Measurements from ENCODE around the gene UGDH. TPM values are rescaled to one million over a fixed set of nuclear protein-coding genes. Genes with fewer than 3 reads are reported as not detected.

UGDH gene
- total and polyA plus RNA-seq, 9 of the 15 experiments (the other 6 are each of a cell fraction or from before 2014, with no cell fraction given) = 5.5 to 21.7 (median 16.2) TPM

DNA sequence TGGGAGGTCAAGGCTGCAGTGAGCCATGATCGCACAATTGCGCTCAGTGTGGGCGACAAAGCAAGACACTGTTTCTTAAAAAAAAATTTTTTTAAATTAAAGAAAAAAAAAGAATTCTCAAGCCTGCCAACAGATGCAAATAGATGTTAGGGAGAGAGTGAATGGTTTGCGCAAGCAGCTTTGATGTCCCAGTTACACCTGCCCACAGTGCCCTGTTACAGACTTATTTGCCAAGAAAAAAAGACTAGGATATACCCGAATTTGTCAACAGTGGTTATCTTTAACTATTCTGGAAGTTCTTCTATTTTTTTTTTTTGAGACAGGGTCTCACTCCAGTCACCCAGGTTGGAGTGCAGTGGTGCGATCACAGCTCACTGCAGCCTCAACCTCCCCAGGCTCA lies 44.3 kb upstream of the UGDH start:
- H2AFZ ChIP-seq (ENCODE audit: low read depth, low read length) = no peak overlapping the region
- BruUV-seq (replicated peaks) = no TSS peak
- no peaks in the 10 kb centered on the region for H4K20me1 ChIP-seq (replicated peaks; ENCODE audit: control insufficient read depth, insufficient read depth, low read length)
- intact Hi-C loops (cut with micrococcal nuclease) (no loop called here), in situ Hi-C loops (cut with MboI) (no loop called here)
- no peak for FAIRE-seq
- no peak for DNase-seq (ENCODE audit: extremely low read depth in 1 of 4, low spot score in 3 of 4)
- TF ChIP-seq KDM5B (IDR thresholded peaks at IDR 0.05; ENCODE audit: insufficient replicate concordance, low read depth, low read length) (no peak), MBD2 (IDR thresholded peaks at IDR 0.05; ENCODE audit: borderline replicate concordance, low read depth) (no peak), EHMT2 (IDR thresholded peaks at IDR 0.05) (no peak), HMG20B (CRISPR knock-in tag; IDR thresholded peaks at IDR 0.05) (no peak), CHD2 (IDR thresholded peaks at IDR 0.05; ENCODE audit: low read depth, low read length) (no peak), JUNB (CRISPR knock-in tag; conservative IDR thresholded peaks at IDR 0.05) (no peak), MTF1 (CRISPR knock-in tag; IDR thresholded peaks at IDR 0.05; ENCODE audit: borderline replicate concordance) (no peak), LEF1 (IDR thresholded peaks at IDR 0.05) (no peak), MCM7 (IDR thresholded peaks at IDR 0.05) (no peak)
- TF ChIP-seq, protein P1, sequence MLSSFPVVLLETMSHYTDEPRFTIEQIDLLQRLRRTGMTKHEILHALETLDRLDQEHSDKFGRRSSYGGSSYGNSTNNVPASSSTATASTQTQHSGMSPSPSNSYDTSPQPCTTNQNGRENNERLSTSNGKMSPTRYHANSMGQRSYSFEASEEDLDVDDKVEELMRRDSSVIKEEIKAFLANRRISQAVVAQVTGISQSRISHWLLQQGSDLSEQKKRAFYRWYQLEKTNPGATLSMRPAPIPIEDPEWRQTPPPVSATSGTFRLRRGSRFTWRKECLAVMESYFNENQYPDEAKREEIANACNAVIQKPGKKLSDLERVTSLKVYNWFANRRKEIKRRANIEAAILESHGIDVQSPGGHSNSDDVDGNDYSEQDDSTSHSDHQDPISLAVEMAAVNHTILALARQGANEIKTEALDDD (IDR thresholded peaks at IDR 0.05) = no peak
- ChIA-PET POLR2A (interaction anchor here (1.0 to 1.1 kb wide), 2 partner anchors 10 to 13 kb away, joined by 3 to 4 read pairs; no protein-coding TSS in a partner anchor), CTCF (ENCODE audit: low intra/inter-chr PET ratio) (no interaction called here)
- no peaks in the 10 kb centered on the region for H3K9me3 ChIP-seq (replicated peaks; ENCODE audit: control insufficient read depth, insufficient read depth, low read depth, low read length)
- WGBS (ENCODE audit: insufficient coverage, low coverage, missing lambda C conversion rate) = 63% methylated on average over 5 of the region's 6 CpGs
- no peak overlapping the region for H3K9ac ChIP-seq (ENCODE audit: insufficient read depth in 1 of 2, low read depth in 2 of 2, low read length in 2 of 2)
- no peaks in the 10 kb centered on the region for H3K9me1 ChIP-seq (ENCODE audit: control insufficient read depth, insufficient read depth, low read length)
- ATAC-seq = no peak
- H3K4me3 ChIP-seq = no peak overlapping the region
- no peak overlapping the region for H3K4me2 ChIP-seq (ENCODE audit: insufficient read depth, low read length)
- H3K36me3 ChIP-seq (ENCODE audit: control insufficient read depth, insufficient read depth, low read length) = no peaks in the 10 kb centered on the region
- H3K27ac ChIP-seq (ENCODE audit: extremely low read depth, low read depth, low read length) = no peak overlapping the region
- no peaks in the 10 kb centered on the region for H3K27me3 ChIP-seq (ENCODE audit: control insufficient read depth in 2 of 2, insufficient read depth in 2 of 2, low read length in 2 of 2)
- no peaks in the 10 kb centered on the region; a peak in 1 of 5 replicates for H3K4me1 ChIP-seq (replicated peaks in 1 of 2; ENCODE audit: control insufficient read depth in 2 of 2, insufficient read depth in 2 of 2, low read length in 2 of 2)
- H3K79me2 ChIP-seq (ENCODE audit: control insufficient read depth, insufficient read depth, low read length) = no peaks in the 10 kb centered on the region
